Stimulated activated CD4-positive, alpha-beta T cell treated with anti-CD3 and anti-CD28 coated beads, TNF-alpha, amount 100 ng/mL, for 24 hours (primary cell): Measurements from ENCODE around the gene SPANXA1.
"Not testable (repeated sequence)": the region's sequence is repeated elsewhere in the genome, so short reads cannot be mapped to it uniquely, and the experiment has no call there.

ENCODE experiments used
- DNase-seq, 3 experiments: peaks; one replicate each; pipeline ENCODE4 v3.0.0-alpha.2; 2020; ENCODE audit warnings: low read depth in 3 of 3

Gene SPANXA1, protein sequence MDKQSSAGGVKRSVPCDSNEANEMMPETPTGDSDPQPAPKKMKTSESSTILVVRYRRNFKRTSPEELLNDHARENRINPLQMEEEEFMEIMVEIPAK

GRCh38 chrX:141584638-141585037 lies at the start of gene SPANXA1:
TSS of gene SPANXA1 (minus strand) at chrX:141584738. CDS start at chrX:141584678, 60 bp downstream.
- DNase-seq = not testable (repeated sequence)

- DNase-seq = no peak
Observed at GRCh38 chrX:141632124-141632523, 47.6 kb upstream of the SPANXA1 start.

DNA sequence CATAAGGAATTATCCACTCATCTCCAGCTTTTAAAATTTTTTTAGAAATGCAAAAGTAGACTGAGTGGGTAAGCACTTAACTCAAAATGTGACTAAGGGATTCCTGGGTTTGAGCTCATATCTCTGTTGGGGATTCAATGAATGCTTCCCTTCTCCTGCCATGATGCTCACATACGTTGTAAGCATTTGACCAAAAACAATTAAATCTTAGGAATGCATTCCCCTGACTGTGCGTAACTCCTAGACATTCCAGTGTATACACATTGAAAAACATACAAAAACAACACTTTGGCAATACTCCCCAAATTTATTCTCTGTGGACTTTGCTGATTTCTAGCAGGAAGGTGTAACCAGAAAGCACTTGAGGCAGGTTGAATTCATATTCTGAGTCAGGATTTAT lies 34.8 kb upstream of the SPANXA1 start:
- no peak for DNase-seq

DNA sequence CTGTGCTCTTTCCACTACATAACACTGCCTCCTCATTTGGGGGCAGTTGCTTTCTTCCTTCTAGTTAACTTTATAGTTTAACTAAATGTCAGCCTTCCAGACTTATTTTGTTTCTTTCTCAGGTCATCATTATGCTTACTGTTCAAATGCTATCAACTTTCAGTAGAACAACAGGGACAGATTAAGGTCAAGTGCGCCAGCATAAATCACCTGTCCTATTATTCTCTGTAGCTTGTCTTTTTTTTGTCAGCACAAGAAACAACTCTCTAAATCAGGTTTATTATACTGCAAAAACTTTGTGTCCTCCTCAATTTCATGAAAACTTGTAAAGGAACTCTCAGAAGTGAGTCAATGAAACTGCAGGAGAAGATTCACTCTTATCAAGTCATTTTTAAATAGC lies 24.6 kb upstream of the SPANXA1 start:
- no peak for DNase-seq

DNA sequence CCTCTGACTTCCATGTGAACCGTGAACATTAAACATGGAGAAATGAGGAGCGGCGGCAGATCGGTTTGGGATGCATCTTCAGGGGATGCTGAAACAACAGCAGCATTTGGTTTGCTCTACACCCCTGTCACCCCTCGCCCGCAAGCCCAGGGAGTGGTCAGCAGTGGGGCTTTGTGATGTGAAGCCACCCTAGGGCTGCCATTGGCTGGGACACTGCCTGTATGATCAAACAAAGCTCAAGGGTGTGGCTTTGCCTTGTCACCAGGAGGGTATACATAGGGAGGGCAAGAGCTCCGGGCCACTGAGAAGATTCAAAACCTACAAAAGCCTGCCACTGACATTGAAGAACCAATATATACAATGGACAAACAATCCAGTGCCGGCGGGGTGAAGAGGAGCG lies 4.9 kb upstream of the SPANXA1 start, which contains the start of gene SPANXA2:
Gene SPANXA2, plus strand, starts transcription at position 301 of the 400 bp plus-strand sequence. Its CDS starts 60 bp downstream, at position 361.
- DNase-seq = not testable (repeated sequence)

DNA sequence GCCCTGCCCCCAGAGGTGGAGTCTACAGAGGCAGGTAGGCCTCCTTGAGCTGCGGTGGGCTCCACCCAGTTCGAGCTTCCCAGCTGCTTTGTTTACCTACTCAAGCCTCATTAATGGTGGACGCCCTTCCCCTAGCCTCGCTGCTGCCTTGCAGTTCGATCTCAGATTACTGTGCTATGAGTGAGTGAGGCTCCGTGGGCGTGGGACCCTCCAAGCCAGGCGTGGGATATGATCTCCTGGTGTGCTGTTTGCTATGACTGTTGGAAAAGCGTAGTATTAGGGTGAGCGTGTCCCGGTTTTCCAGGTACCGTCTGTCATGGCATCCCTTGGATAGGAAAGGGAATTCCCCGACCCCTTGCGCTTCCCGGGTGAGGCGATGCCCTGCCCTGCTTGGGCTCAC lies 42.0 kb downstream of the SPANXA1 start:
- DNase-seq = not testable (repeated sequence)
